Keratinocyte (primary cell): ENCODE results near the gene GGTLC1. TPM values are rescaled to one million over a fixed set of nuclear protein-coding genes. Genes with fewer than 3 reads are reported as not detected.

Experiments used
- DNase-seq: peaks from one replicate; pipeline ENCODE4 v3.0.0-alpha.2; 2011; ENCODE audit warnings: low read depth, missing footprints, low spot score
- FAIRE-seq: peaks from 2 replicates; lab custom pipeline; 2011; peaks lifted over from hg19 to GRCh38; lab: Jason Lieb, UNC
- H2AFZ ChIP-seq: 2 replicates; pipeline ENCODE4 v1.6.0; 2012; ENCODE audit warnings: low read length, control low read depth, inconsistent platforms; ENCODE audit not compliant: control insufficient read depth
- H3K27ac ChIP-seq: 2 replicates; pipeline ENCODE4 v1.5.1; 2011; ENCODE audit warnings: low read length; ENCODE audit not compliant: control insufficient read depth, insufficient read depth
- H3K27me3 ChIP-seq: 3 replicates; pipeline ENCODE4 v1.6.0; 2011; ENCODE audit warnings: low read length; ENCODE audit not compliant: control insufficient read depth, insufficient read depth; ENCODE audit errors: extremely low read depth
- H3K36me3 ChIP-seq, 2 experiments: 2 replicates in 1 of 2; 3 replicates in 1 of 2; pipeline ENCODE4 v1.5.1; 2011; ENCODE audit warnings: low read length in 2 of 2, mild to moderate bottlenecking in 1 of 2; ENCODE audit not compliant: control insufficient read depth in 2 of 2, insufficient read depth in 2 of 2; ENCODE audit errors: extremely low read depth in 1 of 2
- H3K4me1 ChIP-seq: 3 replicates; pipeline ENCODE4 v1.5.1; 2011; ENCODE audit warnings: low read length; ENCODE audit not compliant: control insufficient read depth, insufficient read depth; ENCODE audit errors: extremely low read depth
- H3K4me2 ChIP-seq: 3 replicates; pipeline ENCODE4 v1.6.0; 2011; ENCODE audit warnings: low read depth, low read length; ENCODE audit not compliant: control insufficient read depth, insufficient read depth; ENCODE audit errors: extremely low read depth
- H3K4me3 ChIP-seq, 3 experiments: fragments of 200-600 bp in 1 of 3; sonication (generic) in 1 of 3; 2 replicates in 2 of 3; 3 replicates in 1 of 3; pipeline ENCODE4 v1.5.1; 2011 to 2016; ENCODE audit warnings: low read length in 3 of 3, mild to moderate bottlenecking in 3 of 3, control low read depth in 2 of 3, inconsistent platforms in 1 of 3, low read depth in 1 of 3, mixed read lengths in 1 of 3, mixed run types in 1 of 3, moderate library complexity in 1 of 3; ENCODE audit not compliant: control insufficient read depth in 2 of 3, insufficient read depth in 2 of 3; ENCODE audit errors: extremely low read depth in 1 of 3
- H3K79me2 ChIP-seq: 2 replicates; pipeline ENCODE4 v1.6.0; 2012; ENCODE audit warnings: low read length; ENCODE audit not compliant: control insufficient read depth, insufficient read depth
- H3K9ac ChIP-seq: 3 replicates; pipeline ENCODE4 v1.6.0; 2011; ENCODE audit warnings: low read length; ENCODE audit not compliant: control insufficient read depth, insufficient read depth; ENCODE audit errors: extremely low read depth
- H3K9me1 ChIP-seq: 3 replicates; pipeline ENCODE4 v1.6.0; 2011; ENCODE audit warnings: low read length; ENCODE audit not compliant: control insufficient read depth, insufficient read depth; ENCODE audit errors: extremely low read depth
- H3K9me3 ChIP-seq: 2 replicates; pipeline ENCODE4 v1.5.1; 2012; ENCODE audit warnings: low read depth, low read length; ENCODE audit not compliant: control insufficient read depth
- H4K20me1 ChIP-seq: 3 replicates; pipeline ENCODE4 v1.6.0; 2011; ENCODE audit warnings: low read length; ENCODE audit not compliant: control insufficient read depth, insufficient read depth; ENCODE audit errors: extremely low read depth
- EZH2 ChIP-seq: IDR thresholded peaks from one replicate; pipeline ENCODE4 v1.6.1; 2012; ENCODE audit warnings: inconsistent platforms, mild to moderate bottlenecking, low read length, moderate library complexity
- dilution Hi-C: fragments of 300-500 bp; cut with MboI; formaldehyde crosslinking; loops from one replicate; pipeline ENCODE4 v1.7.0; 2020; ENCODE audit warnings: low sequenced_read_pairs; ENCODE audit not compliant: extremely low pct_ligation_motif_present
- polyA plus RNA-seq, 5 experiments: library from polyadenylated mRNA; depleted of rRNA in 3 of 5; stranded (reverse) in 3 of 5; stranded (forward) in 1 of 5; unstranded in 1 of 5; fragments of >200 nt; gene quantifications; 1 replicate in 1 of 5; 2 replicates in 3 of 5; 3 replicates in 1 of 5; pipeline versions ENCODE4 v1.2.1 to v1.2.3, GENCODE V29; 2011 to 2012; ENCODE audit warnings: missing spikeins in 2 of 5, low read depth in 1 of 5, low replicate concordance in 1 of 5
- TF ChIP-seq, protein P1 (sequence below), 3 experiments: IDR thresholded peaks in 1 of 3; conservative IDR thresholded peaks in 1 of 3; optimal IDR thresholded peaks in 1 of 3; 2 replicates in 2 of 3; 3 replicates in 1 of 3; pipeline versions ENCODE3 to v1.5.1; 2011; ENCODE audit warnings: low read length in 3 of 3, mild to moderate bottlenecking in 3 of 3, moderate library complexity in 2 of 3, control low read depth in 1 of 3, inconsistent platforms in 1 of 3; ENCODE audit not compliant: insufficient read depth in 2 of 3; ENCODE audit errors: extremely low read depth in 1 of 3

GGTLC1 gene
- polyA plus RNA-seq, 1 donor (not counting 4 experiments of a cell fraction or from before 2014, with no cell fraction given): not detected

DNA sequence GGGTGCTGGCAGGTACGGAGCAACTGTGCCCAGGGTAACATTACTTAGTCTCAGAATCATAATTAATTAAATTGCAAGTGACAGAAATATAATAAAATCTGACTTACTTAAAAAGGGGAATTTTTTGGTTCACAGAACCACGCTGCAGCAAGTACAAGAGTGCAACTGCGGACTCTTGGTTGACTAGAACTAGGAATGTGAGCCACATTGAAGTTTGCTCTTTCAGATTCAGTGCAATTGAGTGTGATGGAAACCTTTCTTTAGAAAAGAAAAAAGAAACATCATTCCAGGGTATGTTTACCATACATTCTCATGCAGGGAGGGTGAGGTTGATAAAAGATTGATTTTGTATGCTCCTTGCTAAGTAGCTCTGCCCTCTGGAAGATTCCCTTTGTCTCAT lies 45.0 kb upstream of the GGTLC1 start:
- no peak overlapping the region for H2AFZ ChIP-seq
- no peak overlapping the region for H3K9ac ChIP-seq
- dilution Hi-C loops: no loop called here
- H3K4me1 ChIP-seq: no peaks in the 10 kb centered on the region
- H3K27me3 ChIP-seq: no peaks in the 10 kb centered on the region
- H4K20me1 ChIP-seq: no peaks in the 10 kb centered on the region
- TF ChIP-seq, protein P1, sequence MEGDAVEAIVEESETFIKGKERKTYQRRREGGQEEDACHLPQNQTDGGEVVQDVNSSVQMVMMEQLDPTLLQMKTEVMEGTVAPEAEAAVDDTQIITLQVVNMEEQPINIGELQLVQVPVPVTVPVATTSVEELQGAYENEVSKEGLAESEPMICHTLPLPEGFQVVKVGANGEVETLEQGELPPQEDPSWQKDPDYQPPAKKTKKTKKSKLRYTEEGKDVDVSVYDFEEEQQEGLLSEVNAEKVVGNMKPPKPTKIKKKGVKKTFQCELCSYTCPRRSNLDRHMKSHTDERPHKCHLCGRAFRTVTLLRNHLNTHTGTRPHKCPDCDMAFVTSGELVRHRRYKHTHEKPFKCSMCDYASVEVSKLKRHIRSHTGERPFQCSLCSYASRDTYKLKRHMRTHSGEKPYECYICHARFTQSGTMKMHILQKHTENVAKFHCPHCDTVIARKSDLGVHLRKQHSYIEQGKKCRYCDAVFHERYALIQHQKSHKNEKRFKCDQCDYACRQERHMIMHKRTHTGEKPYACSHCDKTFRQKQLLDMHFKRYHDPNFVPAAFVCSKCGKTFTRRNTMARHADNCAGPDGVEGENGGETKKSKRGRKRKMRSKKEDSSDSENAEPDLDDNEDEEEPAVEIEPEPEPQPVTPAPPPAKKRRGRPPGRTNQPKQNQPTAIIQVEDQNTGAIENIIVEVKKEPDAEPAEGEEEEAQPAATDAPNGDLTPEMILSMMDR (optimal IDR thresholded peaks at IDR 0.05 in 1 of 3, IDR thresholded peaks at IDR 0.05 in 1 of 3, conservative IDR thresholded peaks at IDR 0.05 in 1 of 3; ENCODE audit: extremely low read depth in 1 of 3, insufficient read depth in 2 of 3, low read length in 3 of 3): no peak
- no peak for TF ChIP-seq EZH2
- H3K4me3 ChIP-seq: no peak overlapping the region
- H3K9me3 ChIP-seq: no peaks in the 10 kb centered on the region
- DNase-seq (no peak), FAIRE-seq (no peak)
- H3K4me2 ChIP-seq: no peak overlapping the region
- H3K36me3 ChIP-seq: no peaks in the 10 kb centered on the region
- H3K27ac ChIP-seq: no peak overlapping the region
- no peaks in the 10 kb centered on the region for H3K9me1 ChIP-seq
- H3K79me2 ChIP-seq: no peaks in the 10 kb centered on the region

DNA sequence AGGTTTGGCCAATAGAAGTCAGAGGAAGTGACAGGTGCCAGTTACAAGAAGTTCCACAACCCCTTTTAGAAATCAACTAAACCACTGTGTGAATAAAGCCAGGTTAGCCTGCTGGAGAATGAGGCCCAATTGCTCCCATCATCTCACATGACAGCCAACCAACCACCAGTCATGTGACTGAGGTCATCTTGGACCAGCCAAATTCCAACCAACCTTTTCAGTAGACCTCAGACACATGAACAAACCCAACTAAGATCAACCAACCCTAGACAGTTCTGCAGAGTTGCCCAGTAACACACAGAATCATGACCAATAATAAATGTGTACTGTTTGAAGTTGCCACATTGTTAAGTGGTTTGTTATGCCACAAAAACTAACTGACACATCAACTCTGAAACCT lies 44.6 kb upstream of the GGTLC1 start:
- Histone ChIP-seq H3K27ac (no peak overlapping the region), H3K4me1 (no peaks in the 10 kb centered on the region), H3K27me3 (no peaks in the 10 kb centered on the region), H3K79me2 (no peaks in the 10 kb centered on the region), H3K9ac (no peak overlapping the region), H3K9me3 (no peaks in the 10 kb centered on the region), H3K4me3 (no peak overlapping the region), H2AFZ (no peak overlapping the region), H4K20me1 (no peaks in the 10 kb centered on the region), H3K9me1 (no peaks in the 10 kb centered on the region), H3K36me3 (no peaks in the 10 kb centered on the region), H3K4me2 (no peak overlapping the region)
- TF ChIP-seq, protein P1 (optimal IDR thresholded peaks at IDR 0.05 in 1 of 3, IDR thresholded peaks at IDR 0.05 in 1 of 3, conservative IDR thresholded peaks at IDR 0.05 in 1 of 3; ENCODE audit: extremely low read depth in 1 of 3, insufficient read depth in 2 of 3, low read length in 3 of 3): no peak
- no peak for TF ChIP-seq EZH2
- FAIRE-seq: no peak
- DNase-seq: no peak
- dilution Hi-C loops: no loop called here
